NOMO-1 (cell line): Measurements from ENCODE around the gene TENT4A.
"Not testable (repeated sequence)": the region's sequence is repeated elsewhere in the genome, so short reads cannot be mapped to it uniquely, and the experiment has no call there.

Experiments
- DNase-seq, 2 experiments: peaks; one replicate each; lab custom pipeline; 2025; ENCODE audit not compliant: unreplicated experiment in 2 of 2; lab: John Stamatoyannopoulos, UW

The TENT4A gene

DNA sequence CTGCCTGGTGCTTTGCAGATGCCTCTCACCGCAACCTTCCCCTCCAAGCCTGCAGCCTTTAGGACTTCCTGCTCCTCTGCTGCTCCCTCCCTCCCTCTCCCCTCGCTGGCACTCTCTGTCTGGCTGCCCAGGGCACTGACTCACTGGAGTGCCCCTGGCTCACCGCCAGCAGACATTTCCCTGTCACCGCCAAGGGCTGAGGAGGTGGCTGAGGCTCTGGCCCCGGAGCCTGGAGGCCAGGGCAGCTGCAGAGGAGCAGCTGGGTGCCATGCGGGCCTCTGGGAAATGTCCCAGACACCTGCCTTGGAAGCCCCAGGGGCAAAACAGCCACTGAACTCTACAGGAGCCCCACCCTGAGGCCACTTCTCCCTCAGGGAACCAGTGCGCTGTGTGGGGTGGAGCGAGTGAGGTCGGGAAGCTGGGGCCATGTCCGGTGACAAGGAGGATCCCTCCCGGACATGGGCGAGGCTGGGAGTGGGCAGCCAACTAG, 53.4 kb downstream of the TENT4A start:
- DNase-seq, result peak; percentile 99

DNA sequence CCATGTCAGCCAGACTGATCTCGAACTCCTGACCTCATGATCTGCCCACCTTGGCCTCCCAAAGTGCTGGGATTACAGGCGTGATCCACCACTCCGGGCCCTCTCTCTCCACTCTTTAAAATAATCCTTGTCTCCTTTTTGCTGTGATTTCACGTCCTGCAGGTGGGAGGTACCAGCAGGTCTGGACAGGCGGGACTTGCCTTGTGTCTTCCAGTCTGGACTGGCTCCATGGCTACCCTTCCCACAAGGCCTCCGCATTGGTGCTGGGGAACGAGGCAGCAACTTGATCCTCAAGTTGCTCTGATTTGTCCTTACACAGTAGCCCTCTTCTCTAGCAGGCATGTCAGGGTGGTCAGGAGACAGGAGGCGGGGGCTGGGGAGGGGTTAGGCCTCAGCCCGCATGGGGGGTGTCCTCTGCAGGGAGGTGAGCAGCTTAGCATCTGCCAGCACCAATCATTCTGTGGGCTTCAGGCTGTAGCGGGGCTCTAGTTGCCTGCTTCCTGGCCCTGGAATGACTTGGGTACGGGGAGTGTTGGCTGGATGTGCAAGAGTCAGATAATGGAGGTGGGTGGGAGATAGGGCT, 54.3 kb downstream of the TENT4A start:
- DNase-seq, result no peak

GRCh38 chr5:6768590-6769230, 55.5 kb downstream of the TENT4A start:
- no peak for DNase-seq

GRCh38 chr5:6770826-6771607, 57.8 kb downstream of the TENT4A start:
- no peak for DNase-seq

DNA sequence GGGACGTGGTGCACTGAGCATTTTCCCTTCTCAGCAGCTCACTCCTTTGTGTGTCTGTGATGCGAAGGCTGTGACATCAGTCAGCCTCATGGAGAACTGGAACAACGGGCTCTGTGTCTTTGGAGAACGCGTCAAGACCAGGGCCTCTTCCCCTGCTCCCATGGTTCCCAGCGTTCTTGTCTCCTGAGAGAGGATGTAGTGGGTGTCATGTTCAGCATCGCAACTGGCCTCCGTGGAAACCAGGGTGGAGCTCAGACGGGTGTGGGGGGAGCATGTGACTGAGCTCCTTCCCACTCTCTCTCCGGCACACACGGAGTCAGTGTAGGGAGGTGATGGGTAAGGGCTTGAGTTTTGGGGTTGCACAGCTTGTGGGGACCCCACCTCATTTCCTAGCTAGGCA, 59.7 kb downstream of the TENT4A start:
- no peak for DNase-seq

GRCh38 chr5:6773342-6774035, 60.3 kb downstream of the TENT4A start:
- DNase-seq, result no peak

GRCh38 chr5:6774207-6774606, 61.0 kb downstream of the TENT4A start:
- DNase-seq, result not testable (repeated sequence)

- DNase-seq, result no peak
These were observed 61.5 kb downstream of the TENT4A start for GRCh38 chr5:6774721-6775204.

- no peak for DNase-seq
These were observed 62.3 kb downstream of the TENT4A start for GRCh38 chr5:6775571-6775970.

DNA sequence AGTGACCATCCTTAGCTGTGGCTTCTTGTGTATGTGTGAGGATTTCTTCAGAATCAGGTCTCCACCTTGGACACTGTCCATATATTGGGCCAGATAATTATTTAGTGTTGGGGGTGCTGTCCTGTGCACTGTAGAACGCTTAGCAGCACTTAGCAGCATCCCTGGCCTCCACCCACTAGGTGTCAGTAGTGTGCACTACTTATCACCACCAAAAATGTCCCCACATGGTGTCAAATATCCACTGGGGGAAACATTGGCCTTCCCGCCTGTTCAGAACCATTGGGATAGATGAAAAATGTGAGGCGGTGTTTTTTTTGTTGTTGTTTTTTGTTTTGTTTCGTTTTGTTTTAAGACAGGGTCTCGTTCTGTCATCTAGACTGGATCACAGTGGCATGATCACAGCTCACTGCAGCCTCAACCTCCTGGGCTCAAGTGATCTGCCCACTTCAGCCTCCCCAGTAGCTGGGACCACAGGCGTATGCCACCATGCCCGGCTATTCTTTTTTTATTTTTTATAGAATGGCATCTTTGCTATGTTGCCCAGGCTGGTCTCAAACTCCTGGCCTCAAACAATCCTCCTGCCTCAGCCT, 67.7 kb downstream of the TENT4A start:
- no peak for DNase-seq

DNA sequence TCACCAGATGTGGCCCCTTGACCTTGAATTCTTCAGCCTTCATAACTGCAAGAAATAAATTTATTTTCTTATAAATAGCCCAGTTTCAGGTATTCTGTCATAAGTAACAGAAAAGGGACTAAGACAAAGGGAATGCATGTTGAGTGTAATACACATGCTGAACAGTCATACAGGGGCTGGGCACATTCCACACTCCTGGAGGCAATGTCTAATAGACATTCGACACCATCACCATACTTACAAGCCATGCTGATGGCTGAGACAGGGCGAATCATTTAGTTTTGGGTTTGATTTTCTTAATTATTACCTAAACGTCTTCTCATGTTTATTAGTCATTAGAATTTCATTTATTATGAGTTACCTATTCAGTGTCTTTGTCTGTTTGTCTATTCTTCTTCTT, 68.5 kb downstream of the TENT4A start:
- no peak for DNase-seq

DNA sequence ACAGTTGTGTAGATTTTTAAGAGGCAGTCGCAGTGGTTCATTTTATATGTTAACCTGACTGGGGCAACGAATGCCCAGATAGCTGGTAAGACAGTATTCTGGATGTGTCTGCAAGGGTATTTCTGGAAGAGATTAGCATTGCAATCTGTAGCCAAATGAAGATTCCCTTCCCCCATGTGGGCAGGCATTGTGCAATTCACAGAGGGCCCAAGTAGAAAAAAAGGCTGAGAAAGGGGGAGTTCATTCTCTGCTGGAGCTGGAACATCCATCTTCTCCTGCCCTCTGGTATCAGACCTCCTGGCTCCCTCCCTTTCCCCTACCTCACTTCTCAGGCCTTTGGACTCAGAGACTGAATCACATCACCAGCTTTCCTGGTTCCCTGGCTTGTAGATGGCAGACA, 70.6 kb downstream of the TENT4A start:
- peak; percentile 20 to 32 for DNase-seq

DNA sequence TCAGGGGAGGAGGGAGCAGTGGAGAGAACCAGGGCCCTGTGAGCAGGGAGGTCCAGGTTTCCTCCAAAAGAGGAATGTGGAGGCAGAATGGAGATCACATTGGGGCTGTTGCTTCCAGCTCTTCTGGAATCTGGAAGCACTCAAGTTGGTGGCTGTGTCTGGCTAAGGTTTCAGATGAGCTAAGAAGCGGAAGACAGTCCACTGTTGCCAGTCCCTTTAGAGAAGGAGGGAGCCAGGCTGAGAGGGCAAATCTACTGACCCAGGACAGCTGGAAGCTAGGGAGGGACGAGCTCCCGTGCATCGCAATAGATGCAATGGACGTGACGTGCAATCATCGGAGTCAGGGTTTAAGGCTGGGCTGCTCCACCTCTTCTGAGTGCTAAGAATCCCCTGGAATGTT, 71.2 kb downstream of the TENT4A start:
- DNase-seq, result no peak

- no peak for DNase-seq
These were observed 72.1 kb downstream of the TENT4A start for GRCh38 chr5:6785161-6785860.

DNA sequence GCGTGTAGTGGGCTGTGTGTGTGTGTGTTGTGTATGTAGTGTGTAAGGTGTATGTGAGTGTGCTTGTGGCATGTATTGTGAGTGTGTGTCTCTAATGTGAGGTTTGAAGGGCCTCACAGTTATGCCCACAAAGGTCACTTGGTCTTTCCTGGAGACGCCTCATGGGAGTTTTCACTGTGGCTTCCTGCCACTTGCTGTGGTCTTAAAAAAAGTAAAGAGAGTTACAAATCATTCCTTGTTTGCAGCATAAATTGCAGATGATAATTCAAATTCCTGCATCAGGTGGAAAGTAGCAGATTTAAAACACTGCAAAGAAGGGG, 72.6 kb downstream of the TENT4A start:
- no peak for DNase-seq

GRCh38 chr5:6786786-6787495, 73.7 kb downstream of the TENT4A start:
- no peak for DNase-seq

- DNase-seq, result no peak
These were observed 74.7 kb downstream of the TENT4A start for GRCh38 chr5:6787941-6788340.

DNA sequence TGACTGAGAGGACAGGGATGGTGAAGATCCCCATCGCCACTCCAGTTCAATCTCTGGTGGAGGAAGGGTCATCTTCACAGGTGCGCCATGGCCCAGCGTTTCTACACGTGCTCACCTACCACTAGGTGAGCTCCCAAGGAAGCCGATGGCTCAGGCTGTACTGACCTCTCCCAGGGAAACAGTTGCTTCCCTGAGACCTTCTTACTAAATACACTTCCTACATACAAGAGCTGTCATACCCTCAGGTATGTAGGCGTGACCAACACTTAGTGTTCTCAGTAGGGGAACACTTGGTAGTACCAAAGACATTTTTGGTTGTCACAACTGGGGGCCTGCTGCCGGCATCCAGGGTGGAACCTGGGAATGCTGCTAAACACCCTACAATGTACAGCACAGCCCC, 75.2 kb downstream of the TENT4A start:
- DNase-seq, result no peak

- no peak for DNase-seq
These were observed 75.9 kb downstream of the TENT4A start for GRCh38 chr5:6788956-6789649.
